Left renal cortex interstitium (tissue), 4 donors: ENCODE results near the gene SOX12. TPM values are rescaled to one million over a fixed set of nuclear protein-coding genes. Genes with fewer than 3 reads are reported as not detected.

ENCODE experiments used
- DNase-seq, 4 donors: peaks; one replicate each; pipeline ENCODE4 v3.0.0-alpha.2; 2013; ENCODE audit warnings: low read depth in 4 of 4, low spot score in 2 of 4, missing footprints in 1 of 4
- polyA plus RNA-seq, 4 donors: library from polyadenylated mRNA; unstranded; fragments of 120-200 nt; gene quantifications; one replicate each; pipeline ENCODE4 v1.2.1, GENCODE V29; 2013; ENCODE audit not compliant: insufficient read length in 4 of 4

Gene SOX12
- 10 to 100 TPM; 25.1 to 45.5 (median 36.8) TPM for polyA plus RNA-seq

DNA sequence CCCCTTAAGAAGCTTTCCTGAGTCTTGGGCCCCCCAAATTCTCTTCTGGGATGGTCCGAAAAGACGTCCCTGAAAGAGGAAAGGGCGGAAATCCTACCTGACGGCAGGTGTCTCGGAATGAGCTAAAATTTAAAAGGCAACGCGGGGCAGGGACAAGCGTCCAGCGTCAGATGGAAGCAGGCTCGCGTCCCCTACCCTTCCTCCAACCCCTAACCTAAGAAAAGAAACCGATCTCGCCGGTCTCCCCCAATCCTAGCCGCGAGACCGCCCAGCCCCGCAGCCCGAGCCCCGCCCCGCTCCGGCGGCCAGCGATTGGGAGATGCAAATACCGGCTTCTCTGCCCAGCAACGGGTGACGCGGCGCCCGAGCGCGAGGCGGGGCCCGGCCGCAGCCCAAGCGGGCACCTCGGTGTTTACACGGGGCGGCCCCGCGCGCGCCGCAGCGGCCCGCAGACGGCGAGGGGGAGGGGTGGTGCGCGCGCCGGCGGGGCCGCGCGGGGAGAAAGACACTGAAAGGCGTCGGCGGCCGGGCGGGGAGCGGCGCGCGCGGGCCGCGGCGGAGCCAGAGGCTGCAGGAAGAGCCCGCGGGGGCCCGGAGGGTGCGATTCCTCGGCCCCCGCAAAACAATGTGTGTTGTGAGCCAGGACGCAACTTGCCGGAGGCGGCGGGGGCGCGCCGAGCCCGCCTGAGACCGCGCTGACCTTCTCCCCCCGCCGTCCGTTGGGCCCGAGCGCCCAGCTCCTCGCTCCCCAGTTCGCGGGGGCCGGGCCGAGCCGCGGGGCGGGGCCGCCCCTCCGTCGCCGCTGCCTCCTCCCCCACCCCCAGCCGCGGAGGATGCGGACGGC is at the start of gene SOX12:
SOX12 (plus strand) TSS at position 508 of the 844 bp plus-strand sequence. CDS start 373 bp downstream, outside the sequence.
- peak; percentile 69 to 88 (median 86) for DNase-seq

DNA sequence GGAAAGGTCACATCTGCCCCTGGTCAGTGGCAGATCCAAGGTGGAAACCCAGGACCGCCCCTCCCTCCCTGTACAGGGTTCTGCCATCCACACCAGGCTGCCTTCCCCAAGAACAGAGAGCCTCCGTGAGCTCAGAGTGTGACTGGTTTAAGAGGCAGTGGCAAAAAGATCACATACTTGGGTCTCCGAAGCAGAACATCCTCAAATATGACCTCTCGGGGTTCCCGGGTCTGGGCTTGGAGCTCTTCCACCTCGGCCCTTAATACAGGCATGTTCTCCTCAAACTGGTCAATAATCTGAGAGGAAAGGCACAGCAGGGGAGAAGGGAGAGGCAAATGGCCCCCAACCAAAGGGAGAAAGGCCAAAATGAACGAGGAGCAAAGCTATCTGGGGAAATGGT is 49.6 kb upstream of the SOX12 start:
- DNase-seq: no peak

DNA sequence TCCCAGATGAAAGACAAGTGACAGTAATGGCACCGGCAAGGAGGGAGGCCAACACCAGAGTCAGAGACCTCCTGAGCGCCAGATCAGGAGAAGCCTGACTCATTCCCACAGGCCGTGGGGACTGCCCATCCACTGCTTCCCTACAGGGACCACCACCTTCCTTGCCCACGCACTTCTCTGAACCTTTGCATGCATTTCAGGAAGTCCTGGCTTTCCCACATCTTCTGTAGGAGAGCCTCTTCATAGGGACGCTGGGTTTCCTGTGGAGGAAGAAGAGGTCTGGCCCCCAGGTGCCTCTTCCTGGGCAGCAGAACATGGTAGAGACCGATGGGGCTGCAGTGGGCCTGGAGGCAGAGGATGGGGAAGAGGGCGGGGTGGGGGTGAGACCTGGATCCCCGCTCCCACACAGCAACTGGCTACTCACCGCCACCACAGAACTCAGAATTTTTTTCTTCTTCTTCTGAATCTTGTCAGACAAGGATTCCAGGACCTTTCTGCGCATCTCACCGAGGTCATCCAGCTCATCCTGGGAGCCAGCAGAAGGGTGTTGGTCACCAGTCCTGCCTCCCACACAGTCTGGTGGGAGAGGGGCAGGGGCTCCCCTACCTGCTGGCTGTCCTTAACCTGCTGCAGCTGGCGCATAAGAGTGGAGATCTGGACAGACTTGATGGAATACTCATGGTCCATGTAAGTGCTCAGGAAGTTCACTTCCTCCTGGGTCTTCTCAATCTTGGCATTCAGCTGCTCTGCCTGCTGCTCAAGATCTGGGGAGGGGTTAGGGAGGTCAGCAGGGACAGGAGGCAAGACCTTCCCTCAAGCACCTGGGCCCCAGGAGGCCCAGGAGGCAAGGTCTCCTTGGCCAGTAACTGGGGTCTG is 48.5 kb upstream of the SOX12 start:
- no peak for DNase-seq

DNA sequence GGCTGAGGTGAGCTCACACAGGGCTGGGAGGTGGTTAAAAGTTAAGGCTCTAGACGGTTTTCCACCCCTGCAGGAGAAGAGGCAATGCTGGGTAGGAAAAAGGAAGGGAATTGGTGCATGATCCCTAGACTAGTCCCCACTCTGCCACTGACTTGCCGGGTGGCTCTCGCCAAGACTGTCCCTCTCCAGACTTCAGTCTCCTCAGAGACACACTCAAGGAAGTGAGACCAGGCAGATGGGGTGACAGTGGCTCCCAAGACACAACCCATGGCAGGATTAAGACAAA is 47.9 kb upstream of the SOX12 start:
- no peak for DNase-seq

DNA sequence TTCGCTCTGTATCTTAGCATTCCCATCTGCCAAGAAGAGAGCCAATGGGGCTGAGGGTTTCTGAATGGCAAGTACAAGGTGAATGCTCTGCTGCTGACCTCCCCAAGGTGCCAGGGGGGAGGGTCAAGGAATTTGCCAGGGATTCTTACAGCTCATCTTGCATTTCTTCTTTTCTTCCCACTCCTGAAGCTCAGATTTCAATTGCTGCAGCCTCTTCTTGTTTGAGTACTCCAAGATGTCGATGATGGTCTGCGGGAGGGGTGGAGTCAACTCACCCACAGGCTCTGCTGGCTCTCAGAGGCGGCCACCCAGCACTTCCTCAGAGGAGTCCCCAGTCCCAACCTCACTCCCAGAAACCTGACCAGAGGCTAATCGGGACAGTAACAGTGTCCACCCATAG is 47.2 kb upstream of the SOX12 start:
- DNase-seq: no peak

DNA sequence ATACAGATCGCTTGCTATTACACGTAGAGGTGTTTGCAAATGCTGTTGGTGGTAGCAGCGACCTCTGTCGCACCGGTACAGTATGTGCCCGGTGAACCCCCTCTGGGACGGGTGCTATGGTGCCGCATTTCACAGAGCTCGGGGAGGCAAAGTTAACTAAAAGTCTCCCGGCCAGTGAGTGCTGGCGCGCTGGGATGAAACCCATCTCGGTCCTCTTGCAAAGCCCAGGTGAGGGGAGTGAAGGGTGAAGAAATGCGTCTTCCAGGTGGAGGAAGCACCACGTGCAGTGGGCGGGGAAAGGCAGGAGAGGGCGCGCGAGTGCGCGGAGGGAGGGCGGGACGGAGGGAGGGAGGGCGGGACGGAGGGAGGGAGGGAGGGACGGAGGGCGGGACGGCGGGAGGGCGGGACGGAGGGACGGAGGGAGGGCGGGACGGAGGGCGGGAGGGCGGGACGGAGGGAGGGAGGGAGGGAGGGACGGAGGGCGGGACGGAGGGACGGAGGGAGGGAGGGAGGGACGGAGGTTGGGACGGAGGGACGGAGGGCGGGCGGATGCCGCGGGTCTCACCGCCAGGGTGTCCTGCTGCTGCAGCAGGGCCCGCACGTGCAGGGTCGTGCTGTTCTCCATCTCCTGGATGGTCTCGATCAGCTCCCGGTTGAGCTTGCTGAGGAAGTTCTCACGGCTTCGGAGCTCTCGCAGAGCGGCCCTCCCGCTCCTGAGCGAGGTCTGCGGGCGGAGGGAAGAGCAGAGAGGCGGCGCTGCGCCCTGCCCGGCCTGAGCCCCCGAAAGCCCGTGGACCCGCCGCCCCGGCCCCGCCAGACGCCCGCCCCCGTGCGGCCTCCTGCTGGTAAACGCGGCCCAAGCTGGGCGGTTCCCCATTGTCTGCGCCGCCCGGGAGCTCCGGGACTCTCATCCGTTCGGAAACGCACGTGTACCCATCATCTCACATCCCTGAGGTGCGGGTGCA is 46.5 kb upstream of the SOX12 start:
- no peak for DNase-seq

DNA sequence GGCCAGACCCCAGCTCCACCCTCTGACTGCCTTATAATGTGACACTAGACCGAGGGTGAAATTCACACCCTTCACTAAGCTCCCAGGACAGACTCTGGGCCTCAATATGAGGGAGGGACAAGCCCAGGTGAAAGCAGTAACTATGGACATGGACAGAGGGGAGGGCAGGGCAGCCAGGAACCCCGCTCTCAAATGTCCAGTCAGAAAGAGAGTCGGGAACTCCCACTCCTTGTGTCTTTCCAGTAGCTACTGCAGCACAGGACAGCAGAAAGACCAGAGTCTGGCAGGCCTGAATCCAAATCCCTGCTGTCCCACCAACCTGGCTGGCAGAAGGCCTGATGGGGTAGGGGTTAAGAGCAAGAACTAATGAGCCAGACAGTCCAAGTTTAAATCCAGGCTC is 41.2 kb upstream of the SOX12 start:
- no peak for DNase-seq

DNA sequence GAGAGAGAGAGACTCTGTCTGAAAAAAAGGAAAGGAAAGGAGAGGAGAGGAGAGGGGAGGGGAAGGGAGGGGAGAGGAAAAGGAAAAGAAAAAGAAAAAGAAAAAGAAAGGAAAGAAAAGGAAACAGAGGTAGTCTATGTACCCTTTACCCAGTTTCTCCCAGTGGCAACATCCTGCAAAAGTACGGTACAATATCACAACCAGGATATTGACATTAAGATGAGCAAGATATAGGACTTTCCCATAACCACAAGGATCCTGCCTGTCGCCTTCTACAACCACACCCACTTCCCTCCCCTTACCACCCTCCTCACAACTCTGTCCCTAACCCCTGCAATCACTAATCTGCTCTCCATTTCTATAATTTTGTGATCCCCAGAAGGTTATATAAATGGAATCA is 38.8 kb upstream of the SOX12 start:
- DNase-seq: no peak

DNA sequence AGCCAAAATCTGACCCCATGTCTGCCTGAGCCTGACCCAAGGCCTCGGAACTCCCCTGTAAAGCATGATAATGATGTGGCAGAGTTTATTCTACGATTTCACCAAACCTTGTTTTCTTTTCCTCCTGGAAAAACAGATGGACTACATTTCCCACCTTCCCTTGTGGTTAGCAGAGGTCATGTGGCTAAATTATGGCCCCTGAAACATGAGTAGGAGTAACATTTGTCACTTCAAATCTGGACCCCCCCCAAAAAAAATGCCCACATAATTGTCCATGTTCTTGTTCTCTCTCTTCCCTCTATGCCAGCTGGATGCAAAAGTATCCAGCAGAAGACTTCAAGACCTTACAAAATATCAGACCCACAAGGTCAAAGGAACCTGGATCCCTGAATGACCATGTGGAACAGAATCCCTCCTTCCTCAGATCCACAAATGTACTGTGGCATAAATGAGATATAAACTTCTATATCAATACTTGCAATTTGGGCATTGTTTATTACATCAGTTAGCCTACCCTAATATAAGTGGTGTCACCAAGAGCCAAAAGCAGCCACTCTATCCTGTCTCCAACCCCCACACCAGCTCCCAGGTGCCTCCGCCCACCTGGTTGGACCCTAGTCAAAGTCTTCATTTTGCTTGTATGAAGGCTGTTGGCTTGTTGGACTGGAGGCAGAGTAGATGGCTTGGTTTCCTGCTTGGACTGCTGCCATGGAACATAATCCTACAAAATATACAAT is 36.2 kb upstream of the SOX12 start:
- no peak for DNase-seq

DNA sequence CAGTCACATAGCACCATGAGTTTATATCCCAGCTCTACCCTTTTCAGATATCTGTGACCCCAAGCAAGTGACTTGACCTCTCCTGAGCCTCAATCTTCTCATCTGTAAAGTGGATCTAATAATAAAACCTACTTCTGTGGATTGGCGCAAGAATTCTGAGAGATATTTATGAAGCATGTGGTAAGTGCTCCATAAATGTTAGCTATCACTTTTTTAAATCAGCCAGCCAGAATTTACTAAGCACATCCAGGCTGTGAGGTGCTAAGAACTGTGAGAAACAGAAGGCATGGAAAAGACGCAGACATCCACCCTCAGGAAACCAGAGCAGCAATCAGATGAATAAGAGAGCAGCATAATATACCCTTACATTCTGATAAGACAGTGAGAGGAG is 35.7 kb upstream of the SOX12 start:
- DNase-seq: no peak

DNA sequence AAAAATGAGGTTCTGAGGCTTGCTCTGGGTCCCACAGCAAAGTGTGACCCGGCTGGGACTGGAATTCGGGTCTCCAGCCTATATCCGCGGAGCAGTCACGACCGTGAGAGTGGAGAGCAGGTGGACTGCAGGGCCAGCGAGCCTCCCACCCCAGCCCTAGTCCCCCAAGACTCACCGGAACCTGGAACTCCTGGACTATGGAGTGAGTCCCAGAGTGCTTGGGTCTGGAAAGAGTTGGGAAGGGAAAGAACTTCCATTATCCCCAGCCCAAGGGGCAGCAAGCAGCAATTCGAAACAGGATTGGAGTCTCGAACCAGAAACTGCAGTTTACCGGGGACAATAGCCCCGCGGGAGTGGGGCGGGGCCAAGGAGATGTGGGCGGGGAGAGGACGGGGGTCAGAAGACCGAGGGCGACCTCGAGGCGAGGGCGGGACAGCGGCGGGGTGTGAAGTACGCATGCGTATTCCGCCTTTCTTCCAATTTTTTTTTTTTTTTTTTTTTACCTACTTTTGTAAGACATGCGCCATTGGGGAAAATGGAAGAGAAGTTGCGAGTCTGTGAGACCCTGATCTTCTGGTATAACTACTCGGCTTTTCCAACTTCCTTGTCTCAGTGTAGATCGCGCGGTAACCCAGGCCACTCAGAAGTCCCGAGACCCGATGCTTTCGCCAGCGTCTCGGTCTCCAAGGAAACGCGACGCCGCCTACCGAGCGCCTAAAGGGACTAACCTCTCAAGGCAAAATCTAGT is 35.1 kb upstream of the SOX12 start, which contains the start of gene C20orf96:
C20orf96 (minus strand) TSS at position 667 of the 748 bp plus-strand sequence; CDS start at position 527, 140 bp downstream.
- DNase-seq: peak in 3 of 4 donors; percentile 92 to 97 (median 92)

DNA sequence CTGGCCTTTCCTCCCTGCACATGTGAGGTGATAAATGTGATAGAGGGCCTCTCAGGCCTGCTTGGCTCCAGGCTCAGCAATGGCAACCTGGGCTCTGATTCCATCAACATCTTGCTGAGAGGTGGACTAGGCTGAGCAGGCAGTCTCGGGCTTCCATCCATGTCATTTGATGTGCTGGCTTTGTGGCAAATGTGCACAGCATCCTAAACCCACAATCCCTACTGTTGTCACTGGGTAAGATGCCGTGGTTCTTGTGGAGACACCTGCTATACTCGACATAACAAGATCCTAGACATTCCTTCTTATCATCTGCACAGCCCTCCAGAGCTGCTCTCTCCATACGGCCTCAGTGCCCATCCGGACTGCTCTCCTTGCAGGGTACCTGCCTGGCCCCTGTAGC is 30.8 kb upstream of the SOX12 start:
- no peak for DNase-seq

DNA sequence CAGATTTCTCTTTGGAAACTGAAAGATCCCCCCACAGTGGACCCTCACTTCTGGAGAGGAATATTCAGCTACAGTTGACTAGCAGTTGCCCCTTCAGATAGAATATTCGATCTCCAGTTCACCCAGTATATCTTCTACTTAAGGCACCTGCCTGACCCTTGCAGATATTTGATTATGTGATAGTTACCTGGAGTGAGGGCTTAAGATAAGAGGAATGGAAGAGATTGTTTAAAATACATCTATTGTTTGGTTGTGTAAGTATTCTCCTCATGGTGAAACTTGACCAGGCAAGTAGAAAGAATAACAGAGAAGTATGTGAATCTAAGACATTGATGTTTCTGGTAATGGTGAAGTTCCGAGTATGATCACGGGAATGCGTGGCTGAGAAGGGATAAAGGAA is 29.5 kb upstream of the SOX12 start:
- no peak for DNase-seq

DNA sequence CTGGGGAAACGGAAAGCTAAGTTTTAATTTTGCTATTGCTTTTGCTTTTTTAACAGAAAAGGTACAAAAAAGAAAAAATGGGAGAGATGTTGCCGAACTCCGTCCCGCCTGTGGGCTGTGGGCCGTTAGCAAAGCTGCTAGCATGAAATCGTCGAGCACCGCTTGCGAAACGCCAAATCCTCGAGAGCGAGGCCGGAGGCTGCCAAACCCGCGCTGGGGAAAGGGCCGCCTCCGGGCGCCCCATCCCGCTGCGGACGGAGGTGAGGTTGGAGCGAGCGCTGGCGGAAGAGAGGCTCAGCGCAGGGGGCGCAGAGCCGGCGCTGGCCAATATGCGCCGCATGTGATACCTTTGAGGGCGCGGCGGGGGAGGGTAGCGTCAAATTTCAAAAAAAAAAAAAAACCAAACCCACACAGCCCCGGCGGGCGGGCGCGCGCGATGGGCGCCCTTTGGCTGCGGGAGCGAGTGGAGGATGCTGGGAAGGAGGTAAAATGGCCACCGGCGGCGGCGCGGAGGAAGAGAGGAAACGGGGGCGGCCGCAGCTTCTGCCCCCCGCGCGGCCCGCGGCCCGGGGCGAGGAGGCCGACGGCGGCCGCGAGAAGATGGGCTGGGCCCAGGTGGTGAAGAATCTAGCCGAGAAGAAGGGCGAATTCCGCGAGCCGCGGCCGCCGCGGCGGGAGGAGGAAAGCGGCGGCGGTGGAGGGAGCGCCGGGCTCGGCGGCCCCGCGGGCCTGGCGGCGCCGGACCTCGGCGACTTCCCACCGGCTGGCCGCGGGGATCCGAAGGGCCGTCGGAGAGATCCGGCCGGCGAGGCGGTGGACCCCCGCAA is 28.0 kb upstream of the SOX12 start, which contains the start of gene ZCCHC3:
ZCCHC3 (plus strand) TSS at position 473 of the 827 bp plus-strand sequence; CDS start at position 490, 17 bp downstream.
- DNase-seq: peak; percentile 75 to 91 (median 87)

DNA sequence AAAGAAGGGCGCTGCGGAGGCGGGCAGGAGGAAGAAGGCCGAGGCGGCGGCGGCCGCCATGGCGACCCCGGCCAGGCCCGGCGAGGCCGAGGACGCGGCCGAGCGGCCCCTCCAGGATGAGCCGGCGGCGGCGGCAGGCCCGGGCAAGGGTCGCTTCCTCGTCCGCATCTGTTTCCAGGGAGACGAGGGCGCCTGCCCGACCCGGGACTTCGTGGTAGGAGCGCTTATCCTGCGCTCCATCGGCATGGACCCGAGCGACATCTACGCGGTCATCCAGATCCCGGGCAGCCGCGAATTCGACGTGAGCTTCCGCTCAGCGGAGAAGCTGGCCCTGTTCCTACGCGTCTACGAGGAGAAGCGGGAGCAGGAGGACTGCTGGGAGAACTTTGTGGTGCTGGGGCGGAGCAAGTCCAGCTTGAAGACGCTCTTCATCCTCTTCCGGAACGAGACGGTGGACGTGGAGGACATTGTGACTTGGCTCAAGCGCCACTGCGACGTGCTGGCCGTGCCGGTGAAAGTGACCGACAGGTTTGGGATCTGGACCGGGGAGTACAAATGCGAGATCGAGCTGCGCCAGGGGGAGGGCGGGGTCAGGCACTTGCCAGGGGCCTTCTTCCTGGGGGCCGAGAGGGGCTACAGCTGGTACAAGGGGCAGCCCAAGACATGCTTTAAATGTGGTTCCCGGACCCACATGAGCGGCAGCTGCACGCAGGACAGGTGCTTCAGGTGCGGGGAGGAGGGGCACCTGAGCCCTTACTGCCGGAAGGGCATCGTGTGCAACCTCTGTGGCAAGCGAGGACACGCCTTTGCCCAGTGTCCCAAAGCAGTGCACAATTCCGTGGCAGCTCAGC is 27.2 kb upstream of the SOX12 start:
- no peak for DNase-seq

DNA sequence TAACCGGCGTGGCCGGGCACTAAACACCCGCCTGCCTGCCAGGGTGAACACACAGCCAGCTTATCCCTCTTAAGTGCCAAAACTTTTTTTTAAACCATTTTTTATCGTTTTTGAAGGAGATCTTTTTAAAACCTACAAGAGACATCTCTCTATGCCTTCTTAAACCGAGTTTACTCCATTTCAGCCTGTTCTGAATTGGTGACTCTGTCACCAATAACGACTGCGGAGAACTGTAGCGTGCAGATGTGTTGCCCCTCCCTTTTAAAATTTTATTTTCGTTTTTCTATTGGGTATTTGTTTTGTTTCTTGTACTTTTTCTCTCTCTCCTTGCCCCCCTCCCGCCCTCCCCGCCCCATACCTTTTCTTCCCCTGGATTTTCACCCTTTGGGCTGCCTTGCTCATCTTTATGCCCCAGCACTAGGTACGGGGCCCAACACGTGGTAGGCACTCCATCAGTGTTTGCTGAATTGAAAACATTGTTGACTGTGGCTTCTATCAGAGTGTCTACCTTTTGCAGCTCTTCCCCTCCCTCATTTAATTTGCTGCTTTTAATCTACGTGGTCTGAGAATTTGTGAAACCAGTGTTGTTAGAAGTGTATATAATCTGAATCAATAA is 26.5 kb upstream of the SOX12 start:
- no peak for DNase-seq
